GM23248 (cell line): ENCODE results near the gene ECI2. TPM values are rescaled to one million over a fixed set of nuclear protein-coding genes. Genes with fewer than 3 reads are reported as not detected.

ENCODE experiments used
- DNase-seq: peaks from one replicate; pipeline ENCODE4 v3.0.0-alpha.2; 2015
- H2AFZ ChIP-seq: fragments of 200-600 bp; sonication (generic); 2 replicates; pipeline ENCODE4 v1.6.1; 2016; ENCODE audit warnings: antibody characterized with exemption
- H3F3A ChIP-seq: fragments of 200-600 bp; sonication (generic); 2 replicates; pipeline ENCODE4 v1.6.1; 2016; ENCODE audit warnings: mild to moderate bottlenecking, antibody characterized with exemption, mixed run types; ENCODE audit not compliant: insufficient read depth
- H3K27ac ChIP-seq: fragments of 200-600 bp; sonication (generic); 2 replicates; pipeline ENCODE4 v1.5.1; 2016; ENCODE audit warnings: mild to moderate bottlenecking
- H3K27me3 ChIP-seq: fragments of 200-600 bp; sonication (generic); replicated peaks from 2 replicates; pipeline ENCODE4 v1.6.1; 2016; ENCODE audit warnings: mild to moderate bottlenecking; ENCODE audit not compliant: insufficient read depth
- H3K36me3 ChIP-seq: fragments of 200-600 bp; sonication (generic); 2 replicates; pipeline ENCODE4 v1.6.1; 2016; ENCODE audit warnings: low read depth, mild to moderate bottlenecking
- H3K4me1 ChIP-seq: fragments of 200-600 bp; sonication (generic); 2 replicates; pipeline ENCODE4 v1.6.1; 2016; ENCODE audit warnings: mild to moderate bottlenecking; ENCODE audit not compliant: insufficient read depth
- H3K4me2 ChIP-seq: fragments of 200-600 bp; sonication (generic); one replicate; pipeline ENCODE4 v1.6.1; 2016; ENCODE audit warnings: mild to moderate bottlenecking; ENCODE audit not compliant: unreplicated experiment
- H3K4me3 ChIP-seq: fragments of 200-600 bp; sonication (generic); 2 replicates; pipeline ENCODE4 v1.5.1; 2016; ENCODE audit warnings: mild to moderate bottlenecking
- H3K79me2 ChIP-seq: fragments of 200-600 bp; sonication (generic); 2 replicates; pipeline ENCODE4 v1.6.1; 2016; ENCODE audit warnings: mild to moderate bottlenecking; ENCODE audit not compliant: insufficient read depth
- H3K9ac ChIP-seq: fragments of 200-600 bp; sonication (generic); 2 replicates; pipeline ENCODE4 v1.6.1; 2016; ENCODE audit warnings: mild to moderate bottlenecking
- H3K9me2 ChIP-seq: fragments of 200-600 bp; sonication (generic); 2 replicates; pipeline ENCODE4 v1.6.1; 2016; ENCODE audit warnings: mixed run types, mild to moderate bottlenecking, moderate library complexity; ENCODE audit not compliant: insufficient read depth
- H3K9me3 ChIP-seq: fragments of 200-600 bp; sonication (generic); one replicate; pipeline ENCODE4 v1.6.1; 2017; ENCODE audit warnings: low read depth
- H4K20me1 ChIP-seq: fragments of 200-600 bp; sonication (generic); 2 replicates; pipeline ENCODE4 v1.6.0; 2016; ENCODE audit not compliant: insufficient read depth
- EZH2 ChIP-seq: fragments of 200-600 bp; sonication (generic); IDR thresholded peaks from 2 replicates; pipeline ENCODE4 v1.6.1; 2018; ENCODE audit warnings: antibody characterized with exemption, mild to moderate bottlenecking; ENCODE audit not compliant: insufficient read depth, poor library complexity, severe bottlenecking
- EZH2phosphoT487 ChIP-seq: fragments of 200-600 bp; sonication (generic); IDR thresholded peaks from 2 replicates; pipeline ENCODE4 v1.6.1; 2018; ENCODE audit warnings: antibody characterized with exemption, moderate library complexity, mild to moderate bottlenecking, low read depth; ENCODE audit not compliant: insufficient read depth
- WGBS, 2 experiments: methylation state at CpG; one replicate each; pipeline ENCODE4 v1.1.6; 2015 to 2017; ENCODE audit warnings: low lambda C conversion rate in 2 of 2, low coverage in 1 of 2; ENCODE audit errors: missing lambda C conversion rate in 2 of 2; 5-methylcytosine and 5-hydroxymethylcytosine counted together
- in situ Hi-C: fragments of 300-500 bp; cut with MboI; formaldehyde crosslinking; loops from 2 replicates; pipeline ENCODE4 v1.15.0; 2020
- polyA plus RNA-seq: library from polyadenylated mRNA; unstranded; fragments of >200 nt; fragmentation: Nextera tagmentation; extraction: Ambion mirVana; gene quantifications from 2 replicates; pipeline ENCODE4 v1.2.1, GENCODE V29; 2016
- total RNA-seq: library from RNA; depleted of rRNA; stranded (reverse); fragments of >200 nt; shearing (Covaris generic); gene quantifications from 2 replicates; pipeline ENCODE4 v1.2.3, GENCODE V29; 2014

ECI2 gene
- total and polyA plus RNA-seq, 2 experiments from 2014 or later: 116 to 134 TPM

GRCh38 chr6:4074478-4075235 is 60.7 kb downstream of the ECI2 start:
- no peak for DNase-seq
- Histone ChIP-seq H3K9ac (no peak overlapping the region), H3K4me3 (no peak overlapping the region), H3K27me3 (no peaks in the 10 kb centered on the region), H3K9me3 (no peaks in the 10 kb centered on the region), H3K27ac (no peak overlapping the region), H4K20me1 (no peaks in the 10 kb centered on the region), H3K4me1 (no peaks in the 10 kb centered on the region), H3K36me3 (no peaks in the 10 kb centered on the region), H3K4me2 (no peak overlapping the region), H3F3A (no peaks in the 10 kb centered on the region), H3K79me2 (no peaks in the 10 kb centered on the region), H2AFZ (no peak overlapping the region), H3K9me2 (no peaks in the 10 kb centered on the region)
- TF ChIP-seq EZH2 (no peak), EZH2phosphoT487 (no peak)
- in situ Hi-C loops: no loop called here
- WGBS, 2 experiments: 90 to 91% methylated on average over 6 of the region's 6 CpGs

- Histone ChIP-seq H3K4me1 (no peaks in the 10 kb centered on the region), H3K27ac (no peak overlapping the region), H3K9ac (no peak overlapping the region), H3K27me3 (no peaks in the 10 kb centered on the region), H3K4me3 (no peak overlapping the region), H2AFZ (no peak overlapping the region), H3K4me2 (no peak overlapping the region), H3K79me2 (no peaks in the 10 kb centered on the region), H3F3A (no peaks in the 10 kb centered on the region), H4K20me1 (no peaks in the 10 kb centered on the region), H3K36me3 (no peaks in the 10 kb centered on the region), H3K9me3 (no peaks in the 10 kb centered on the region), H3K9me2 (no peaks in the 10 kb centered on the region)
- WGBS, 2 experiments: 91% methylated on average over 4 of the region's 4 CpGs
- no peak for TF ChIP-seq EZH2
- TF ChIP-seq EZH2phosphoT487: no peak
- in situ Hi-C loops: no loop called here
- DNase-seq: no peak
Observed at GRCh38 chr6:4071330-4071729, 64.0 kb downstream of the ECI2 start.

GRCh38 chr6:4069199-4069598 is 66.2 kb downstream of the ECI2 start:
- H3K9me2 ChIP-seq: no peaks in the 10 kb centered on the region
- no peaks in the 10 kb centered on the region for H3K4me1 ChIP-seq
- no peak overlapping the region for H3K4me2 ChIP-seq
- no peak overlapping the region for H3K4me3 ChIP-seq
- peaks cover 18% of the 10 kb centered on the region for H3K36me3 ChIP-seq
- in situ Hi-C loops: no loop called here
- no peaks in the 10 kb centered on the region for H3K79me2 ChIP-seq
- H3K27me3 ChIP-seq: no peaks in the 10 kb centered on the region
- DNase-seq: no peak
- no peak overlapping the region for H2AFZ ChIP-seq
- H4K20me1 ChIP-seq: no peaks in the 10 kb centered on the region
- no peak for TF ChIP-seq EZH2
- no peak for TF ChIP-seq EZH2phosphoT487
- H3K9me3 ChIP-seq: no peaks in the 10 kb centered on the region
- H3F3A ChIP-seq: peaks cover 4% of the 10 kb centered on the region; the same call in 1 of the 2 replicates
- 52 to 54% methylated on average over 6 of the region's 6 CpGs for WGBS, 2 experiments
- no peak overlapping the region for H3K27ac ChIP-seq
- no peak overlapping the region for H3K9ac ChIP-seq

- no peaks in the 10 kb centered on the region for H3K9me3 ChIP-seq
- H3F3A ChIP-seq: peaks cover 9% of the 10 kb centered on the region; the same call in 1 of the 2 replicates
- H2AFZ ChIP-seq: no peak overlapping the region
- no peak overlapping the region for H3K4me3 ChIP-seq
- in situ Hi-C loops: no loop called here
- H3K4me2 ChIP-seq: no peak overlapping the region
- H3K27me3 ChIP-seq: no peaks in the 10 kb centered on the region
- 30 to 44% methylated on average over 1 of the region's 1 CpG for WGBS, 2 experiments
- no peak for DNase-seq
- no peaks in the 10 kb centered on the region for H3K79me2 ChIP-seq
- H3K9me2 ChIP-seq: no peaks in the 10 kb centered on the region
- H3K27ac ChIP-seq: no peak overlapping the region
- H3K36me3 ChIP-seq: peaks cover 33% of the 10 kb centered on the region
- no peaks in the 10 kb centered on the region for H3K4me1 ChIP-seq
- no peak overlapping the region for H3K9ac ChIP-seq
- TF ChIP-seq EZH2 (no peak), EZH2phosphoT487 (no peak)
- no peaks in the 10 kb centered on the region for H4K20me1 ChIP-seq
Observed at GRCh38 chr6:4067673-4068072, 67.7 kb downstream of the ECI2 start.
